ENCODE results near the gene MRPS12. TPM values are rescaled to one million over a fixed set of nuclear protein-coding genes. Genes with fewer than 3 reads are reported as not detected.
A peak's percentile ranks its signal among the peaks of the same experiment; 100 is the strongest.

The MRPS12 gene
- total RNA-seq, 1 donor from 2014 or later = 32.0 TPM

- Mint-ChIP-seq H3K4me1 (ENCODE audit: unreplicated experiment) (peaks cover 16% of the 10 kb centered on the region), H3K27ac (ENCODE audit: unreplicated experiment) (no peak overlapping the region), H3K9me3 (ENCODE audit: unreplicated experiment) (no peaks in the 10 kb centered on the region), H3K36me3 (ENCODE audit: low read depth, unreplicated experiment) (no peaks in the 10 kb centered on the region), H3K4me3 (ENCODE audit: unreplicated experiment) (no peak overlapping the region), H3K27me3 (ENCODE audit: unreplicated experiment) (peaks cover 2% of the 10 kb centered on the region)
- TF ChIP-seq CTCF (IDR thresholded peaks at IDR 0.05; ENCODE audit: unreplicated experiment) = no peak
- no peak for DNase-seq (ENCODE audit: low spot score)
These were observed 40.9 kb downstream of the MRPS12 start for GRCh38 chr19:38971672-38972071.

DNA sequence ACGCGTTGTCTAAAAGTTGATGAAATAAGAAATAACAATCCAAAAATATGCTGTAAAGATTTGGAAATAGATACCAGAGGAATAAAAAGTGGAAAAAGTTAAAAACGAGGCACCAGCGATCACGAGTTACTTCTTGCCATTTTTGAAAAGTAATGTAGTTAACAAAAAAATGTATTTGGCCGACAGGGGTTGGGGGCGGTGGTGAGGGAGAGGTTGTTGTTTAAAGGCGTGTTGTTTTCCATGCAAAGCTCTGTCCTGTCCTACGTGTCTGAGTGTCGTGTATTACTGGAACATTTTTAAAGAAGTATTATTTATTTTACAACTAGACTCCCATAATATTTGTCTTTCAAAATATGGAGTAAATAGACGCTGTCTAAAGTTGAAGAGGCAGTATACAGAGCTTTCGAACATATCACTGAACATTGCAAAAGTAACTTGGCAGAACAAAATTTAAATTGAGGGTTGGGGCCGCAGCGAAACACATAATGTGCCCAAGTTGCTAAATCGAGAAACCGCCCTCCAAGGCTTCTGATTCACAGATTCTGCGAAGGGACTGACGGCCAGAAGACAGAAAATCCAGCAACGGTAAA, 44.0 kb downstream of the MRPS12 start:
- Mint-ChIP-seq H3K27me3 (ENCODE audit: unreplicated experiment) (peaks cover 2% of the 10 kb centered on the region), H3K36me3 (ENCODE audit: low read depth, unreplicated experiment) (no peaks in the 10 kb centered on the region), H3K9me3 (ENCODE audit: unreplicated experiment) (no peaks in the 10 kb centered on the region), H3K4me3 (ENCODE audit: unreplicated experiment) (peak overlapping the region; percentile 94), H3K27ac (ENCODE audit: unreplicated experiment) (no peak overlapping the region), H3K4me1 (ENCODE audit: unreplicated experiment) (peaks cover 16% of the 10 kb centered on the region)
- no peak for TF ChIP-seq CTCF (IDR thresholded peaks at IDR 0.05; ENCODE audit: unreplicated experiment)
- no peak for DNase-seq (ENCODE audit: low spot score)

DNA sequence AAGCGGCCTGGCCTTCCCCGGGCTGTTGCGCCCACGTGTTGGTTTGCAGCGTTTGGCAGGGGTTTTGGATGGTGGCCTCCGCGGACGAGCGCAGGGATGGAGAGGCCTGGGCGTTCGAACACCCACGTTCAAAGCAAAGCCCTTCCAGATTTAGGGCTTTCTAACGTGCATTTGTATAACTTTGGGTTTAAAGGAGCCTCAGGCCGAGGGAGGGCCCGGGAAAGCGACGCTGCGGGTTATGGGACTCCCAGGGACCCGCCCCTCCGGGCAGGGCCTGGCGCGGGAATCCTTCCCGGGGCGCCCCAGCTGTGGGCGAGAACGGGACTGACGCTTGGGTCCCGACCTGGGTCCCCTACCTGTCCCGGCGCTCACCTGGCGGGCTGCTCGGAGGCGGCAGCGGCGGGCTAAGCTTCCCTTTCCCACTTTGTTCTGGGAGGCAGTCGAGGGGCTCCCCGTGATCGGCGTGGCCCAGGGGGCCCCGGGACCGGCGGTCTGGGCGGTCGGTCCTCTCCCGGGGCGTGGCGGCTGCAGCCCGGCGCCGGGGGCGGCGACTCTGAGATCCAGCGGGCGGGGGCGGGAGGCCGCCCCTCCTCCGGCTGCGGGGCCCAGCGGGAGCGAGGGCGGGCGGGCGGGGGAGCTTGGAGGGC, 44.6 kb downstream of the MRPS12 start, which contains the start of gene FBXO17:
Gene FBXO17 (minus strand): TSS at position 529 of the 647 bp plus-strand sequence. CDS start 25,423 bp downstream, outside the sequence.
- Mint-ChIP-seq H3K9me3 (ENCODE audit: unreplicated experiment) (peaks cover 1% of the 10 kb centered on the region), H3K27me3 (ENCODE audit: unreplicated experiment) (peaks cover 3% of the 10 kb centered on the region), H3K36me3 (ENCODE audit: low read depth, unreplicated experiment) (peaks cover under 1% of the 10 kb centered on the region), H3K4me3 (ENCODE audit: unreplicated experiment) (peak within 1 kb of the TSS; percentile 94), H3K4me1 (ENCODE audit: unreplicated experiment) (peaks cover 16% of the 10 kb centered on the region), H3K27ac (ENCODE audit: unreplicated experiment) (no peak within 1 kb of the TSS)
- DNase-seq (ENCODE audit: low spot score) = peak; percentile 47
- no peak for TF ChIP-seq CTCF (IDR thresholded peaks at IDR 0.05; ENCODE audit: unreplicated experiment)

DNA sequence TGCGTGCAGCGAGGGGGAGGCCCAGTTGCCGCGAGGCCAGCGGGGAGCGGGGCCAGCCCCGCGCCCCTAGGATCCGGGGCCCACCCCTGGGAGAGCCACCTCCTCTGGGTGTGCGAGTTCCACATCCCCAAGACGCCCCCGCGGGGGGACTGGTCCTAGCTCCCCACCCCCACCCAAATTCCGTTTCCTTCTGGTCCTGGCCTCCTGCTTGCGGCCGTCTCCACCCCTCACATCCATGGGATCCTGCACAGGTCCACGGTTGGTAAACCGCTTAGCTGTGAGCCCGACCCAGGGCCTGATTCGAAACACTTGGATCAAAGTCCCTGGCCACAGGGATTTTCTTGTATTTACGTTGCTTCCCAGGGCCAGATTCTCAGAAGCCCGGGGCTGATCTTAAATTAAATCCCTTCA, 45.1 kb downstream of the MRPS12 start:
- peaks cover 3% of the 10 kb centered on the region for H3K27me3 Mint-ChIP-seq (ENCODE audit: unreplicated experiment)
- H3K4me1 Mint-ChIP-seq (ENCODE audit: unreplicated experiment) = peaks cover 16% of the 10 kb centered on the region
- H3K36me3 Mint-ChIP-seq (ENCODE audit: low read depth, unreplicated experiment) = peaks cover 4% of the 10 kb centered on the region
- TF ChIP-seq CTCF (IDR thresholded peaks at IDR 0.05; ENCODE audit: unreplicated experiment) = no peak
- H3K27ac Mint-ChIP-seq (ENCODE audit: unreplicated experiment) = no peak overlapping the region
- H3K4me3 Mint-ChIP-seq (ENCODE audit: unreplicated experiment) = peak overlapping the region; percentile 94
- peak; percentile 20 for DNase-seq (ENCODE audit: low spot score)
- H3K9me3 Mint-ChIP-seq (ENCODE audit: unreplicated experiment) = peaks cover 5% of the 10 kb centered on the region
